Pericardium fibroblast (primary cell): ENCODE measurements around the gene TRIM16. TPM values are rescaled to one million over a fixed set of nuclear protein-coding genes. Genes with fewer than 3 reads are reported as not detected.

Experiments used
- total RNA-seq: library from RNA; depleted of rRNA; stranded (reverse); fragments of >200 nt; gene quantifications from 2 replicates; pipeline ENCODE4 v1.2.3, GENCODE V29; 2015

TRIM16 gene
- 18.1 and 24.9 TPM in 2 replicates for total RNA-seq

DNA sequence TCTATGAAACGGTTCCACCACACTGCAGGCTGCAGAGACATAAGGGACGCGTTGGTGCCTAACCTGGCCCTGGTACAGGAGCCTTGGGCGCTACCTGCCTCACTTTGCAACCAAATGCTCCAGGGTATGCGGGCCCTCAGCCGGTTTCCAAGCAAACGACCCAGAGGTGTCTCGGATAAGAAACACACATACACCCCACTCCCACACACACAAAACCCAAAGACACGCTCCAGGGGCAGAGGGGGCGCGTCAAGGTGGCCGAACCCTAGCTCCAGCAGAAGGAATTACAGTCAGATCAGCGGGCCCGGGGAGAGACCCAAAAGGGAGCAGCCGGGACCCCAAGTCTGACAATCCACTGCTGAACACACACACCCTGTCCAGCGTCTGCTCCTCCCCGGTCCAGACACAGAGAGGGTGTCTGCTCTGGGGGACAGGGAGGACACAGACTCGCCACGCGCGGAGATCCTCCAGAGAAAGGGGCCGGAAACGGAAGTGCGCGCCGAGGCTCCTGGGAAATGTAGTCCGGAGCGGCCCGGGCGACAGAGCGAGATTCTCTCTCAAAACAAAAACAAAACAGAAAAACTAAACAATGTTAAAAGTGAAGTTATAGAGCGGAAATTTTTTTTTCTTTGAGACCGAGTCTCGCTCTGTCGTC is at the start of gene TRIM16:
TRIM16 (minus strand) TSS at position 488 of the 655 bp plus-strand sequence. CDS start 32,702 bp downstream, outside the sequence.

DNA sequence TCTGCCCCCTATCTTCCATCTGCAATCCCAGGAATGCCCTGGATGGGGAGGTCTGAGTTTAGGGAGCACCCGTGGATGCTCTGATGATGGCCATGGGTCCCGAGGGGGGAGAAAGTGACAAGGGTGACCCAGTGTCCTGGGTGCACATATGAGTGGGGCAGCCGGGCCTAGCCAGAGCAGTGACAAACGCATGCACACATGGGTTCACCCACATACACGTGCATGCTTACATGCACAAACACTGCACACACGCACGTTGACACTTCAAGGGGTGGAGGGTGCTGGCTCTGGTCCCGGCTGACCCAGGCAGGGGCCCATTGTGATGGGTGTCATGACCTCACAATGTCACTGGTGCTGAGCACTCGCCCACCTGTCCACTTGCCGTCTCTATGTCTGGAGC is 47.8 kb upstream of the TRIM16 start, which contains the start of gene TBC1D26:
TBC1D26 (plus strand) TSS at position 384 of the 400 bp plus-strand sequence. CDS start 3,066 bp downstream, outside the sequence.

DNA sequence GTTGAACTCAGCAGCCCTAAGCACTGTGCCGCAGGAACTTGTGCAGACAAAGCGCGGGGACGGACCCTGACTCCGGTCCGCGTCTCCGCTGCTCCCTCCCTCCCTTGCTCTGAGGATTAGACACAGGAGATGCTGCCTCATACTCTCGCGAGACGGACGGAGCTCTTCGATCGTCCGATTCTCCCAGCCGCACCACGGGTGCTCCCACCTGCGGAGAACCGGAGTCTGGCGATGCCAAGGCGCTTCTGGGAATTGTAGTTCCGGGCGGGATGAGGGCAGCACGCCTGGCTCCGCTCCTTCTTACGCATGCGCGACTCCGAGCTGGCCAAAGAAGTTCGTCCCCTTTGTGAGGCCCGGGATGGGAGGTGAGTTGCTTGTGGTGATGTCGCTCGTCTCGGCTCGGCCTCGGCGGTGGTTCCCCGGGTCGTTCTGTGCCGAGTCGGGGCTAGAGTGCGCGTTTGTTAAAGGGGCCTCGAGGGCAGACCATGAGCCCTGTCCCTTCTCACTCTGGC is 15.4 kb upstream of the TRIM16 start, which contains the start of gene ZNF286A:
ZNF286A (plus strand) TSS at position 340 of the 512 bp plus-strand sequence. CDS start 578 bp downstream, outside the sequence.

DNA sequence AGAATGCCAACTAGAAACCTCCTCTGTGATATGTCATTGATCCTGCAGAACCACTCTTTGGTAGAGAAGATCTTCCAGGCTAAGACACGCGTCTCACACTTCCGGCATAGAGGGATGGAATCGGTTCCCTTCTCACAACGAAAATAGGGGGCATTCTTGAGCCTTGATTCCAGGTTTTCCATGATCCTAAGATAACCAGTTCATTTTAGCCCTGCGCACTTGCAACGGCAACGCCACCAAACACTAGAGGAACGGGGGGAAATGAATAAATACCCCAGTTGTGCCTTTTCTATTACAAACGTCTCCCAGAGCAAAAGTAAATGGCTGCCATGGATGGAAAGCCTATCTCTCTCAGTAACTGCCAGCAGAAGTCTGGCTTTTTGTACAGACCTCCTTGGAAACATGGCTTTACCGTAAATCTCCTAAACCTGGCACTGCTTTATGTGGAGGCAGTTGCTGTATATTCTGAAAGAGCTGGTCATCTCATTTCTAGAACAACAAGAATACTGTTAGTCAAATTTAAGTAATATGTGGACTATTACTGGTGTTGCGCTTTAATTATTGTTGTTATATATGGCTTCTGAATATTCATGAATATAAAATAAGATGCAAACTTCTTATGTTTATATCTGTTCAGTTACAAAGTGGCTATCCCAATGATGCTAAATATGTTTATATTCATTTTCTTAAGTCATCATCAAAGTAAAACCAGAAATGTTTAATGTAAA is 64.6 kb downstream of the TRIM16 start, which contains the start of gene FBXW10B:
FBXW10B (minus strand) TSS at position 374 of the 728 bp plus-strand sequence; CDS start at position 182, 192 bp downstream.

Other genes with a start within 250 kb of the TRIM16 start
- gene CDRT4, start 216.7 kb downstream of the TRIM16 start, total RNA-seq: 0.12 and 3.0 TPM in 2 replicates
- 0.77 and 3.0 TPM in 2 replicates for gene TVP23C, start 120.8 kb downstream of the TRIM16 start, total RNA-seq
- not detected in 2 replicates for gene FBXW10B, start 64.6 kb downstream of the TRIM16 start, total RNA-seq
- gene ZNF286A, start 15.4 kb upstream of the TRIM16 start, total RNA-seq: 26.8 and 40.4 TPM in 2 replicates
- not detected in 2 replicates for gene TBC1D26, start 48.0 kb upstream of the TRIM16 start, total RNA-seq